C4-2B (cell line): ENCODE results near the gene RPN1.

Source experiments
- CTCF ChIP-seq: fragments of 450-650 bp; conservative IDR thresholded peaks from 2 replicates; pipeline ENCODE4 v1.5.1; 2017; ENCODE audit warnings: mild to moderate bottlenecking
- ZFX ChIP-seq: fragments of 450-650 bp; IDR thresholded peaks from 2 replicates; pipeline ENCODE4 v1.6.1; 2017

- TF ChIP-seq CTCF = no peak
- no peak for TF ChIP-seq ZFX
Observed at GRCh38 chr3:128573707-128574162, 76.9 kb downstream of the RPN1 start.
